Erythroblast (primary cell): ENCODE measurements around the gene IFI6.

Experiments
- GATA1 ChIP-seq: IDR thresholded peaks from 2 replicates; pipeline ENCODE4 v1.6.1; 2011; ENCODE audit warnings: low read depth, mild to moderate bottlenecking, control low read depth, low read length, moderate library complexity
- POLR2A ChIP-seq: IDR thresholded peaks from 2 replicates; pipeline ENCODE4 v1.6.1; 2011; ENCODE audit warnings: mild to moderate bottlenecking, low read length

DNA sequence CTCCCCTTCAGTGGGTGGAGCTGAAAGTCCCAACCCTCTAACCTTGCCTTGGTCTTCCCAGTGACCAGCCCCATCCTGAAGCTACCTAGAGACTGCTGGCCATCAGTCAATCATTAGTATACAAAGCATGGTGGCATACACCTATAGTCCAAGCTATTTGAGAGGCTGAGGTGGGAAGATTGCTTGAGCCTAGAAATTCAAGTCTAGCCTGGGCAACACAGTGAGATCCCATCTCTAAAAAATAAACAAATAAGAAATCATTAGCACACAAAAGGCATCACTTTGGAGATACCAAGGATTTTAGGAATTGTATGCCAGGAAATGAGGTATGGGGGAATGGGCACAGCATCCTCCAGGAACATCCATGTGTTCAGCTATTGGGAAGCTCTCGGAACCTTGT is 4.4 kb upstream of the IFI6 start:
- TF ChIP-seq POLR2A (no peak), GATA1 (no peak)
